Measurements from ENCODE around the gene MYBPC3. TPM values are rescaled to one million over a fixed set of nuclear protein-coding genes. Genes with fewer than 3 reads are reported as not detected.

MYBPC3 gene
- total and polyA plus RNA-seq, 10 of the 15 experiments (the other 5 are each of a cell fraction or from before 2014, with no cell fraction given), result 0.03 to 0.08 (median 0.03) TPM; not detected in 7

DNA sequence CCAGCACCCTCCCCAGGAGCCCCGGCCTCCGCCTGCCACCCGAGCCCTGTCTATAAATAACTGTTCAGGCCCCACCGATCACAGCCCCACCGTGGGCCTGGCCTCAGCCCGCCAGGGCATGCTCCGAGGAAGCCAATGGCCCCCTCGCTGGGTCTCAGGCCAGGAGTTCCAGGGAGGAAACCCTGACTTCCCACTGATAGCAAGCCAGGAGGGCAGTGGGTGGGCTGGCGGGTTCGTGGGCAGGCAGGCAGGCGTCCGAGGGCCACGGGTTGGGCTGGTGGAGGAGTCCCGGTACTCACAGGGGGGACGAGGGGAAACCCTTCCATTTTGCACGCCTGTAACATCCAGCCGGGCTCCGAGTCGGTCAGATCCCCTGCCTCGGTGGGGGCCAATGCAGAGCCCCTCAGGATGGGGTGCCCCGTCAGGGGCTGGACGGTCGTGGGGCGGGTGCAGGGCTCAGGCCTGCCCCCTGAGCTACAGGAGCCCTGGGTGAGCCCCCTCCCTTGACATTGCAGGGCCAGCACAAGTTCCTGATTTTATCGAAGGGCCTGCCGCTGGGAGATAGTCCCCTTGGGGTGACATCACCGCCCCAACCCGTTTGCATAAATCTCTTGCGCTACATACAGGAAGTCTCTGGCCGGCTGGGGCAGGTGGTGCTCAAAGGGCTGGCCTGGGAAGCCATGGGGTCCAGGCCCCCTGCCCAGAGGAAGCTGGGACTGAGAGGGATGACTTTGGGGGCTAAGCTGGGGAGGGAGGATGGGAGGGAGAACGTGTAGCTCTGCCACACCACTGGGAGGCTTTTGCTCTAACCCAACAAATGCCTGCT is 25.7 kb upstream of the MYBPC3 start, which contains the start of gene SPI1 (continued):
- TF ChIP-seq, protein P1, sequence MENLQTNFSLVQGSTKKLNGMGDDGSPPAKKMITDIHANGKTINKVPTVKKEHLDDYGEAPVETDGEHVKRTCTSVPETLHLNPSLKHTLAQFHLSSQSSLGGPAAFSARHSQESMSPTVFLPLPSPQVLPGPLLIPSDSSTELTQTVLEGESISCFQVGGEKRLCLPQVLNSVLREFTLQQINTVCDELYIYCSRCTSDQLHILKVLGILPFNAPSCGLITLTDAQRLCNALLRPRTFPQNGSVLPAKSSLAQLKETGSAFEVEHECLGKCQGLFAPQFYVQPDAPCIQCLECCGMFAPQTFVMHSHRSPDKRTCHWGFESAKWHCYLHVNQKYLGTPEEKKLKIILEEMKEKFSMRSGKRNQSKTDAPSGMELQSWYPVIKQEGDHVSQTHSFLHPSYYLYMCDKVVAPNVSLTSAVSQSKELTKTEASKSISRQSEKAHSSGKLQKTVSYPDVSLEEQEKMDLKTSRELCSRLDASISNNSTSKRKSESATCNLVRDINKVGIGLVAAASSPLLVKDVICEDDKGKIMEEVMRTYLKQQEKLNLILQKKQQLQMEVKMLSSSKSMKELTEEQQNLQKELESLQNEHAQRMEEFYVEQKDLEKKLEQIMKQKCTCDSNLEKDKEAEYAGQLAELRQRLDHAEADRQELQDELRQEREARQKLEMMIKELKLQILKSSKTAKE (IDR thresholded peaks at IDR 0.05; ENCODE audit: low read depth, poor library complexity, severe bottlenecking), result no peak
- TF ChIP-seq, protein P2, sequence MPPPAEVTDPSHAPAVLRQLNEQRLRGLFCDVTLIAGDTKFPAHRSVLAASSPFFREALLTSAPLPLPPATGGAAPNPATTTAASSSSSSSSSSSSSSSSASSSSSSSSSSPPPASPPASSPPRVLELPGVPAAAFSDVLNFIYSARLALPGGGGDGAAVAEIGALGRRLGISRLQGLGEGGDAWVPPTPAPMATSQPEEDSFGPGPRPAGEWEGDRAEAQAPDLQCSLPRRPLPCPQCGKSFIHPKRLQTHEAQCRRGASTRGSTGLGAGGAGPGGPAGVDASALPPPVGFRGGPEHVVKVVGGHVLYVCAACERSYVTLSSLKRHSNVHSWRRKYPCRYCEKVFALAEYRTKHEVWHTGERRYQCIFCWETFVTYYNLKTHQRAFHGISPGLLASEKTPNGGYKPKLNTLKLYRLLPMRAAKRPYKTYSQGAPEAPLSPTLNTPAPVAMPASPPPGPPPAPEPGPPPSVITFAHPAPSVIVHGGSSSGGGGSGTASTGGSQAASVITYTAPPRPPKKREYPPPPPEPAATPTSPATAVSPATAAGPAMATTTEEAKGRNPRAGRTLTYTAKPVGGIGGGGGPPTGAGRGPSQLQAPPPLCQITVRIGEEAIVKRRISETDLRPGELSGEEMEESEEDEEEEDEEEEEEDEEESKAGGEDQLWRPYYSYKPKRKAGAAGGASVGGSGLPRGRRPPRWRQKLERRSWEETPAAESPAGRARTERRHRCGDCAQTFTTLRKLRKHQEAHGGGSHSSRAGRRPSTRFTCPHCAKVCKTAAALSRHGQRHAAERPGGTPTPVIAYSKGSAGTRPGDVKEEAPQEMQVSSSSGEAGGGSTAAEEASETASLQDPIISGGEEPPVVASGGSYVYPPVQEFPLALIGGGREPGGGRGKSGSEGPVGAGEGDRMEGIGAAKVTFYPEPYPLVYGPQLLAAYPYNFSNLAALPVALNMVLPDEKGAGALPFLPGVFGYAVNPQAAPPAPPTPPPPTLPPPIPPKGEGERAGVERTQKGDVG (CRISPR knock-in tag; IDR thresholded peaks at IDR 0.05), result no peak
- TF ChIP-seq NBN (IDR thresholded peaks at IDR 0.05) (0 out of 2 replicates have a peak, but pooled peaks have one; percentile 63), SPI1 (IDR thresholded peaks at IDR 0.05; ENCODE audit: borderline replicate concordance, insufficient read depth, low read depth, low read length) (peak; percentile 44; the same call in 1 of the 2 replicates), USF2 (IDR thresholded peaks at IDR 0.05; ENCODE audit: borderline replicate concordance, low read depth, low read length) (no peak), POLR2A (IDR thresholded peaks at IDR 0.05; ENCODE audit: low read depth, low read length) (peak; percentile 93), CREM (IDR thresholded peaks at IDR 0.05; ENCODE audit: low read depth) (peak; percentile 70; the same call in 1 of the 2 replicates), MAX (IDR thresholded peaks at IDR 0.05; ENCODE audit: low read depth, low read length) (0 out of 2 replicates have a peak, but pooled peaks have one; percentile 24), NFYB (IDR thresholded peaks at IDR 0.05; ENCODE audit: insufficient read depth, low read depth, low read length) (no peak)
- TF ChIP-seq, protein P3, sequence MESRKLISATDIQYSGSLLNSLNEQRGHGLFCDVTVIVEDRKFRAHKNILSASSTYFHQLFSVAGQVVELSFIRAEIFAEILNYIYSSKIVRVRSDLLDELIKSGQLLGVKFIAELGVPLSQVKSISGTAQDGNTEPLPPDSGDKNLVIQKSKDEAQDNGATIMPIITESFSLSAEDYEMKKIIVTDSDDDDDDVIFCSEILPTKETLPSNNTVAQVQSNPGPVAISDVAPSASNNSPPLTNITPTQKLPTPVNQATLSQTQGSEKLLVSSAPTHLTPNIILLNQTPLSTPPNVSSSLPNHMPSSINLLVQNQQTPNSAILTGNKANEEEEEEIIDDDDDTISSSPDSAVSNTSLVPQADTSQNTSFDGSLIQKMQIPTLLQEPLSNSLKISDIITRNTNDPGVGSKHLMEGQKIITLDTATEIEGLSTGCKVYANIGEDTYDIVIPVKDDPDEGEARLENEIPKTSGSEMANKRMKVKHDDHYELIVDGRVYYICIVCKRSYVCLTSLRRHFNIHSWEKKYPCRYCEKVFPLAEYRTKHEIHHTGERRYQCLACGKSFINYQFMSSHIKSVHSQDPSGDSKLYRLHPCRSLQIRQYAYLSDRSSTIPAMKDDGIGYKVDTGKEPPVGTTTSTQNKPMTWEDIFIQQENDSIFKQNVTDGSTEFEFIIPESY (IDR thresholded peaks at IDR 0.05), result no peak
- TF ChIP-seq, protein P4, sequence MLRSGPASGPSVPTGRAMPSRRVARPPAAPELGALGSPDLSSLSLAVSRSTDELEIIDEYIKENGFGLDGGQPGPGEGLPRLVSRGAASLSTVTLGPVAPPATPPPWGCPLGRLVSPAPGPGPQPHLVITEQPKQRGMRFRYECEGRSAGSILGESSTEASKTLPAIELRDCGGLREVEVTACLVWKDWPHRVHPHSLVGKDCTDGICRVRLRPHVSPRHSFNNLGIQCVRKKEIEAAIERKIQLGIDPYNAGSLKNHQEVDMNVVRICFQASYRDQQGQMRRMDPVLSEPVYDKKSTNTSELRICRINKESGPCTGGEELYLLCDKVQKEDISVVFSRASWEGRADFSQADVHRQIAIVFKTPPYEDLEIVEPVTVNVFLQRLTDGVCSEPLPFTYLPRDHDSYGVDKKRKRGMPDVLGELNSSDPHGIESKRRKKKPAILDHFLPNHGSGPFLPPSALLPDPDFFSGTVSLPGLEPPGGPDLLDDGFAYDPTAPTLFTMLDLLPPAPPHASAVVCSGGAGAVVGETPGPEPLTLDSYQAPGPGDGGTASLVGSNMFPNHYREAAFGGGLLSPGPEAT (IDR thresholded peaks at IDR 0.05; ENCODE audit: low read depth), result 0 out of 2 replicates have a peak, but pooled peaks have one; percentile 30
- TF ChIP-seq, protein P5, sequence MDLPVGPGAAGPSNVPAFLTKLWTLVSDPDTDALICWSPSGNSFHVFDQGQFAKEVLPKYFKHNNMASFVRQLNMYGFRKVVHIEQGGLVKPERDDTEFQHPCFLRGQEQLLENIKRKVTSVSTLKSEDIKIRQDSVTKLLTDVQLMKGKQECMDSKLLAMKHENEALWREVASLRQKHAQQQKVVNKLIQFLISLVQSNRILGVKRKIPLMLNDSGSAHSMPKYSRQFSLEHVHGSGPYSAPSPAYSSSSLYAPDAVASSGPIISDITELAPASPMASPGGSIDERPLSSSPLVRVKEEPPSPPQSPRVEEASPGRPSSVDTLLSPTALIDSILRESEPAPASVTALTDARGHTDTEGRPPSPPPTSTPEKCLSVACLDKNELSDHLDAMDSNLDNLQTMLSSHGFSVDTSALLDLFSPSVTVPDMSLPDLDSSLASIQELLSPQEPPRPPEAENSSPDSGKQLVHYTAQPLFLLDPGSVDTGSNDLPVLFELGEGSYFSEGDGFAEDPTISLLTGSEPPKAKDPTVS (IDR thresholded peaks at IDR 0.05; ENCODE audit: low read depth, low read length), result no peak
- TF ChIP-seq, protein P6, sequence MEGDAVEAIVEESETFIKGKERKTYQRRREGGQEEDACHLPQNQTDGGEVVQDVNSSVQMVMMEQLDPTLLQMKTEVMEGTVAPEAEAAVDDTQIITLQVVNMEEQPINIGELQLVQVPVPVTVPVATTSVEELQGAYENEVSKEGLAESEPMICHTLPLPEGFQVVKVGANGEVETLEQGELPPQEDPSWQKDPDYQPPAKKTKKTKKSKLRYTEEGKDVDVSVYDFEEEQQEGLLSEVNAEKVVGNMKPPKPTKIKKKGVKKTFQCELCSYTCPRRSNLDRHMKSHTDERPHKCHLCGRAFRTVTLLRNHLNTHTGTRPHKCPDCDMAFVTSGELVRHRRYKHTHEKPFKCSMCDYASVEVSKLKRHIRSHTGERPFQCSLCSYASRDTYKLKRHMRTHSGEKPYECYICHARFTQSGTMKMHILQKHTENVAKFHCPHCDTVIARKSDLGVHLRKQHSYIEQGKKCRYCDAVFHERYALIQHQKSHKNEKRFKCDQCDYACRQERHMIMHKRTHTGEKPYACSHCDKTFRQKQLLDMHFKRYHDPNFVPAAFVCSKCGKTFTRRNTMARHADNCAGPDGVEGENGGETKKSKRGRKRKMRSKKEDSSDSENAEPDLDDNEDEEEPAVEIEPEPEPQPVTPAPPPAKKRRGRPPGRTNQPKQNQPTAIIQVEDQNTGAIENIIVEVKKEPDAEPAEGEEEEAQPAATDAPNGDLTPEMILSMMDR (IDR thresholded peaks at IDR 0.05 in 2 of 3, conservative IDR thresholded peaks at IDR 0.05 in 1 of 3; ENCODE audit: control insufficient read depth in 2 of 3, extremely low read depth in 1 of 3, insufficient read depth in 1 of 3, low read depth in 3 of 3, low read length in 3 of 3), result no peak

Data from GM12878 (cell line).